ENCODE results near the gene MYZAP.

The MYZAP gene

GRCh38 chr15:57565311-57565710, 26.4 kb upstream of the MYZAP start:
- no peak for DNase-seq

- no peak for DNase-seq
These were observed 24.9 kb upstream of the MYZAP start for GRCh38 chr15:57566834-57567233.

GRCh38 chr15:57567891-57568290, 23.8 kb upstream of the MYZAP start:
- DNase-seq = no peak

- no peak for DNase-seq
These were observed 23.4 kb upstream of the MYZAP start for GRCh38 chr15:57568299-57568698.

- no peak for DNase-seq
These were observed 21.4 kb upstream of the MYZAP start for GRCh38 chr15:57570340-57570739.

GRCh38 chr15:57570994-57571393, 20.7 kb upstream of the MYZAP start:
- DNase-seq = no peak

GRCh38 chr15:57571725-57572124, 20.0 kb upstream of the MYZAP start:
- DNase-seq = no peak

- DNase-seq = no peak
These were observed 19.2 kb upstream of the MYZAP start for GRCh38 chr15:57572468-57572867.

- DNase-seq = no peak
These were observed 18.6 kb upstream of the MYZAP start for GRCh38 chr15:57573151-57573550.

- no peak for DNase-seq
These were observed 16.3 kb upstream of the MYZAP start for GRCh38 chr15:57575363-57575762.

GRCh38 chr15:57578288-57578900, 13.3 kb upstream of the MYZAP start:
- no peak for DNase-seq

- DNase-seq = no peak
These were observed 11.3 kb upstream of the MYZAP start for GRCh38 chr15:57580428-57580827.

- DNase-seq = no peak
These were observed 10.8 kb upstream of the MYZAP start for GRCh38 chr15:57580866-57581265.

GRCh38 chr15:57582090-57582489, 9.6 kb upstream of the MYZAP start:
- DNase-seq = no peak

GRCh38 chr15:57583282-57583681, 8.4 kb upstream of the MYZAP start:
- DNase-seq = no peak

GRCh38 chr15:57583720-57584119, 8.0 kb upstream of the MYZAP start:
- no peak for DNase-seq

GRCh38 chr15:57586661-57587424, 4.9 kb upstream of the MYZAP start:
- DNase-seq = no peak

GRCh38 chr15:57589281-57589680, 2.4 kb upstream of the MYZAP start:
- no peak for DNase-seq

- no peak for DNase-seq
These were observed 1.9 kb upstream of the MYZAP start for GRCh38 chr15:57589754-57590153.

GRCh38 chr15:57591237-57591821, 375 bp upstream of the MYZAP start:
- no peak for DNase-seq

GRCh38 chr15:57592426-57592825, 722 bp downstream of the MYZAP start:
- no peak for DNase-seq

GRCh38 chr15:57592836-57593420, 1.2 kb downstream of the MYZAP start:
- DNase-seq = no peak

- DNase-seq = no peak
These were observed 2.8 kb downstream of the MYZAP start for GRCh38 chr15:57594479-57594878.

All from right forelimb (tissue), 1 donor.